AG09309 (cell line): ENCODE measurements around the gene EPHB1.

Source experiments
- DNase-seq: peaks from one replicate; pipeline ENCODE4 v3.0.0-alpha.2; 2010; ENCODE audit warnings: low read depth
- H3K4me3 ChIP-seq: 2 replicates; pipeline ENCODE4 v1.5.1; 2011; ENCODE audit warnings: mild to moderate bottlenecking, low read depth, low read length, moderate library complexity; ENCODE audit not compliant: control insufficient read depth
- CTCF ChIP-seq: IDR thresholded peaks from 2 replicates; pipeline ENCODE4 v1.5.1; 2011; ENCODE audit warnings: mild to moderate bottlenecking, low read depth, low read length, inconsistent platforms; ENCODE audit not compliant: insufficient read depth, control insufficient read depth; ENCODE audit errors: missing control alignments

EPHB1 gene

DNA sequence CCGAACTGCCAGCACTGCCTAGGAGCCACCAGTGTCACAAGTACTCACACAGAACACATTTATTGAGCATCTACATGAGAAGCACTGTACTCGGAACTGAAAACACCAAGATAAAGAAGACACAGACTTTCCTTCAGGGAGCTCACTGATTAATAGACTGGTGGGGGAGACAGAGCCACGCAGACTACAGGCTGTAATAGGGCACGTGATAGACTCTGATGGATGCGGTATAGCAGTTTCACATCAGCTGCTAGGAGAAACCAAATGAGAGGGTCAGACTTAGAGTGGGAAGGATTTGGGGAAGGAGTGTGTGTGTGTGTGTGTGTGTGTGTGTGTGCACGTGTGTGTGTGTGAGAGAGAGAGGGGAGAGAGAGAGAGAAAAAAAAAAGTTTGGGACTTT lies 12.1 kb downstream of the EPHB1 start:
- DNase-seq: no peak

DNA sequence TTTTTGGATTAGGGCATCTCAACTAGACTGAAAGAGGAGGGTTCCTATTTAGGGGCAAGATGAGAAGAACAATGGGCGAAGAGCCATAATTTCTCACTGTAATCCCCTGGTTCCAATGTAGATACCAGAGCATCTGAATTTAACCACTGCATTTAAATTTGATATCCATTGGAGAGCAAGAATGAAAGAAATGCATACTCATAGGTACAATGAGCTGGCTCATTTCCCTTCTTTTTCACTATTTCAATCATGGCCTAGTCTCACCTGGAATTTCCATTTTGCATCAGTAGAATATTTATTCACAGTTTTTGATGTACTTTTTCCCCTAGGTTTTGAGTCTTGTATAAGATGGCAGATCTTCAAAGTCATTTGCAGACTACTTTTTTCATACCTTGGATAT lies 13.8 kb downstream of the EPHB1 start:
- no peak overlapping the region for H3K4me3 ChIP-seq
- no peak for TF ChIP-seq CTCF
- DNase-seq: no peak

More for the DNA sequence above, 12.1 kb downstream of the EPHB1 start:
- H3K4me3 ChIP-seq: no peak overlapping the region
- no peak for TF ChIP-seq CTCF

DNA sequence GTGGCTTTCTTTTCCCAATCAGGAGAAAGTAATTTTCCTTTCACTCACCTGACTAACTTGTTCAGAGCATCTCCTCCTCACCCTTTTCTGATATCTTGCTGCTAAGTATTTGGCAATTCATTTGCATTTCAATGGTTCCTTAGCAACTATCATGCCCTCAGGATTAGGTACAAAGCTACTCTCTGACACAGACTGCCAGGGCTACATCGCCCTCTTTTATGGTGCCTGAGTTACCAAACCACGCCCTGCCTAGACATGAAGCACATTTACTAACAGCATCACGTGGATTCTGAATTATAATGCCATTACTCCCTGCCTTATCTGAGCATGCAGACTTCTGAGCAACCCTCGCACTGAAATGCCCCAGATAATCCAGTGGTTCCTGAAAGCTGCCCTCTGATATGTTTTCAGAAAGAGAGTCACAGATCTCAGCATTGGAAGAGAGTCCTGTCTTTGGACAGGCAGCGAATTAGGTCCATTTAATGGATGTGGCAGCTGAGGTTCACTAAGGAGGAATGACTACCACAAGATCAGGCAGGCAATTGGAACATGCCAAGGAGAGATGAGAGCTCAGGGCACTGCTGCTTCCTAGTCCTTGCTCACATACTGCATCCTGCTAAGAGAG lies 14.5 kb downstream of the EPHB1 start:
- H3K4me3 ChIP-seq: no peak overlapping the region
- DNase-seq: no peak
- TF ChIP-seq CTCF: no peak

- no peak for DNase-seq
- TF ChIP-seq CTCF: no peak
- H3K4me3 ChIP-seq: no peak overlapping the region
Observed at GRCh38 chr3:134810052-134810435, 15.0 kb downstream of the EPHB1 start.

DNA sequence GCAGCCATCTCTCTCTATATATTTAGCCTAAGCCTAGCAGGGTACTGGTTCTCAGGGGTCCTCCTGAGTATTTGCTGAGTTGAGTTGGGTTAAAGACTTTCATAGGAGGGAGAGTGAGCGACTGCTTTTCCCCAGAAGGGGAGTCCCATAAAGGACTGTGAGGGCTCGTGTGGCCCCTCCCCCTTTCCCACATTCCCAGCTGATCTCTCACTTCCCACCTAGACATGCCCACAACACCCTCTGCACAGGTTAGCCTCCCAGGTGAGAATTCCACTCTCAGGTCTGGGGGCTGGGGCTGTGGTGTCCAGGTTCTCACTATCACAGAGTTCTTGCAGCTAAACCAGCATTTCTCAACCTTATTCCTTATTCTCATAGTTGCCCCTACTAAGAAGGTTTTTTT lies 15.8 kb downstream of the EPHB1 start:
- TF ChIP-seq CTCF: no peak
- no peak for DNase-seq
- no peak overlapping the region for H3K4me3 ChIP-seq

- no peak overlapping the region for H3K4me3 ChIP-seq
- DNase-seq: no peak
- no peak for TF ChIP-seq CTCF
Observed at GRCh38 chr3:134813618-134814017, 18.6 kb downstream of the EPHB1 start.

- no peak for TF ChIP-seq CTCF
- no peak overlapping the region for H3K4me3 ChIP-seq
- DNase-seq: no peak
Observed at GRCh38 chr3:134815519-134815918, 20.5 kb downstream of the EPHB1 start.
